SK-N-DZ (cell line): Measurements from ENCODE around the gene UBA3.
A peak's percentile ranks its signal among the peaks of the same experiment; 100 is the strongest.

Source experiments
- DNase-seq: peaks from one replicate; pipeline ENCODE4 v3.0.0-alpha.2; 2015; ENCODE audit warnings: low spot score

Gene UBA3

GRCh38 chr3:69066121-69066520, 14.0 kb downstream of the UBA3 start:
- no peak for DNase-seq

GRCh38 chr3:69065318-69065964, 14.7 kb downstream of the UBA3 start:
- DNase-seq = no peak

- no peak for DNase-seq
These were observed 16.5 kb downstream of the UBA3 start for GRCh38 chr3:69063636-69064035.

- no peak for DNase-seq
These were observed 20.5 kb downstream of the UBA3 start for GRCh38 chr3:69059688-69060087.

- DNase-seq = no peak
These were observed 21.3 kb downstream of the UBA3 start for GRCh38 chr3:69058947-69059224.

GRCh38 chr3:69058180-69058946, 21.8 kb downstream of the UBA3 start:
- no peak for DNase-seq

GRCh38 chr3:69052472-69052898, 27.7 kb downstream of the UBA3 start:
- no peak for DNase-seq

- peak; percentile 96 for DNase-seq
These were observed 28.3 kb downstream of the UBA3 start, which contains the start of gene TMF1 for GRCh38 chr3:69051756-69052471. Gene TMF1, minus strand, starts transcription at chr3:69052333. Its CDS starts 247 bp downstream, at chr3:69052086.

GRCh38 chr3:69048990-69049389, 31.2 kb downstream of the UBA3 start:
- DNase-seq = no peak

- DNase-seq = no peak
These were observed 35.6 kb downstream of the UBA3 start for GRCh38 chr3:69044608-69045007.

- no peak for DNase-seq
These were observed 46.7 kb downstream of the UBA3 start for GRCh38 chr3:69033470-69033869.

- DNase-seq = no peak
These were observed 47.4 kb downstream of the UBA3 start for GRCh38 chr3:69032737-69033136.

- DNase-seq = peak; percentile 86
These were observed 48.0 kb downstream of the UBA3 start for GRCh38 chr3:69032142-69032541.

- DNase-seq = no peak
These were observed 48.5 kb downstream of the UBA3 start for GRCh38 chr3:69031635-69032034.

- DNase-seq = no peak
These were observed 59.3 kb downstream of the UBA3 start for GRCh38 chr3:69020857-69021256.

GRCh38 chr3:69020424-69020823, 59.7 kb downstream of the UBA3 start:
- DNase-seq = no peak

GRCh38 chr3:69016901-69017300, 63.3 kb downstream of the UBA3 start:
- no peak for DNase-seq

GRCh38 chr3:69016102-69016501, 64.1 kb downstream of the UBA3 start:
- no peak for DNase-seq

GRCh38 chr3:69014022-69014580, 66.1 kb downstream of the UBA3 start:
- DNase-seq = no peak

GRCh38 chr3:69013253-69014021, 66.7 kb downstream of the UBA3 start, which contains the start of gene EOGT:
Gene EOGT, minus strand, starts transcription at chr3:69013684. Its CDS starts 3,838 bp downstream, at chr3:69009846.
- peak; percentile 84 for DNase-seq

GRCh38 chr3:69012800-69013252, 67.3 kb downstream of the UBA3 start:
- peak; percentile 40 for DNase-seq
